Right cardiac atrium (tissue), 5 donors: ENCODE data around the gene WDR5. TPM values are rescaled to one million over a fixed set of nuclear protein-coding genes. Genes with fewer than 3 reads are reported as not detected.

Experiments used
- ATAC-seq, 2 donors: fragments of 200-7000 bp; cut with Tn5 transposase; one replicate each; pipeline versions ENCODE4 v1.8.0 to v1.9.1; 2020; ENCODE audit warnings: moderate library complexity in 2 of 2, mild to moderate bottlenecking in 1 of 2
- DNase-seq, 3 donors: peaks; one replicate each; pipeline ENCODE4 v3.0.0-alpha.2; 2020
- H3K27ac ChIP-seq: one replicate; pipeline ENCODE4 v1.5.1; 2013; ENCODE audit warnings: mild to moderate bottlenecking, low read length, control low read depth, moderate library complexity
- H3K27me3 ChIP-seq: one replicate; pipeline ENCODE4 v1.6.1; 2013; ENCODE audit not compliant: control insufficient read depth, insufficient read depth
- H3K4me1 ChIP-seq: one replicate; pipeline ENCODE4 v1.6.1; 2013; ENCODE audit warnings: low read length; ENCODE audit not compliant: control insufficient read depth, insufficient read depth
- H3K4me3 ChIP-seq: one replicate; pipeline ENCODE4 v1.5.1; 2013; ENCODE audit warnings: low read length, control low read depth
- H3K9me3 ChIP-seq: one replicate; pipeline ENCODE4 v1.6.1; 2013; ENCODE audit warnings: low read length; ENCODE audit not compliant: control insufficient read depth
- WGBS: extraction: QIAGEN DNeasy Blood & Tissue Kit; methylation state at CpG from one replicate; pipeline ENCODE4 v1.1.7; 2013; 5-methylcytosine and 5-hydroxymethylcytosine counted together
- intact Hi-C, 4 donors: fragments of 100-400 bp; cut with DNase I; formaldehyde crosslinking; loops; one replicate each; pipeline versions ENCODE4 v1.11.0 to v1.14.0; 2022 to 2023
- polyA plus RNA-seq: library from polyadenylated mRNA; stranded (reverse); fragments of 200-250 nt; gene quantifications from one replicate; pipeline ENCODE4 v1.2.3, GENCODE V29; 2013
- total RNA-seq, 4 donors: library from RNA; stranded (reverse); fragmentation: NEBNext Ultra II Directional; extraction: Animal tissue kit (Norgen Biotek cat#: 25700); gene quantifications; one replicate each; pipeline ENCODE4 v1.2.1, GENCODE V29; 2021
- donor health status: healthy with polysubstance abuse.
- donor health status: DM: no; HTN: yes; CAD: no.
- donor health status: DM: no; HTN: no; CAD: no.
- donor health status: DM: no; HTN: yes; CAD: no; lungs with severe emphysema.
- donor health status: DM: yes; HTN: yes; CAD: no.

The WDR5 gene
- total and polyA plus RNA-seq, 5 donors, result 13.3 to 18.3 (median 17.4) TPM

DNA sequence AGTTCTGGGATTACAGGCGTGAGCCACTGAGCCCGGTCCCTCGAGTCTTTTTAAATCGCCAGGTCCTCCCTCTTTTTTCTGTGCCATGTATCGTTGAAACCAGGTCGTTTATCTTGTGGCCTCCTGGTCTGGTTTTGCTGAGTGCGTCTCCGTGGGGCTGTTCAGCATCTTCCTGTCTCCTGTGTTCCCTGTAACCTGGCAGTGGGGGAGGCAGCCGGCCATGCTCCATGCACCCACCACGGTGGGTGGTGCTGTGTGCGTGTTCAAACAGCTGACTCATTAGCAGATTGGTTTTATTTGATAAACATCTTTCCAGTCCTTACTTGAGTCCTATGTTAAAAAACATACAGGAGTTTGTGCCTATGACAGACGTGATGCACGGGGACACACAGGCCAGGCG is 25.8 kb downstream of the WDR5 start:
- H3K9me3 ChIP-seq, result no peaks in the 10 kb centered on the region
- intact Hi-C loops, result no loop called here
- H3K4me3 ChIP-seq, result no peak overlapping the region
- peaks cover 3% of the 10 kb centered on the region for H3K4me1 ChIP-seq
- ATAC-seq, result no peak
- no peaks in the 10 kb centered on the region for H3K27me3 ChIP-seq
- 87% methylated on average over 14 of the region's 14 CpGs for WGBS
- DNase-seq, result peak in 2 of 3 donors; percentile 33 to 39
- H3K27ac ChIP-seq, result no peak overlapping the region

DNA sequence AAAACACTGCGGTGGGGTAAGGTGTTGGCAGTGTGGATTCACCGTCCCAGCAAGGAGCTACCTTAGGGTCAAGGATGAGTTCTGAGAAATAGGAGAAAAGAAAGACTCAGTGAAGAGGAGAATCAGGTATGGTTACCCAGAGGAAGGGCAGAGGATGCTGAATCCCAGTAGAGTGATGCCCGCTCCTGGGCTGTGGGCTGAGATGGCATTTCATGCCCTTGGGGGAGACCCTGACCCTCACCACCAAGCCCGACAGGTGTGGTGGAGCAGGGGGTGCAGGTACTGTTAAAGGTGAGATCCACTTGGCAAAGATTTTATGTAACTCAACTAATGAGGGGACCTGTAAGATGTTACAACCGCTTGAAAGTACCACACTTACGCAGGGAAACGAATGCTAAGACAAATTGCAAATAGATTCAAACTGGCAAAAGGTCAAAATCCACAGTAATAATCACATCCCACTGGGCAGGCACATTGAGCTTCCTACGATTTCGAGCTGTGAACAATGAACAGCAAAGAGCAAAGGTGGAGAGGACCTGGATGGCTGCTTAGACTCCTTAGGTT is 26.4 kb downstream of the WDR5 start:
- no peaks in the 10 kb centered on the region for H3K27me3 ChIP-seq
- H3K4me1 ChIP-seq, result peaks cover 3% of the 10 kb centered on the region
- DNase-seq (peak in 2 of 3 donors; percentile 32 to 48), ATAC-seq (no peak)
- H3K27ac ChIP-seq, result no peak overlapping the region
- no peaks in the 10 kb centered on the region for H3K9me3 ChIP-seq
- 96% methylated on average over 9 of the region's 9 CpGs for WGBS
- intact Hi-C loops, result no loop called here
- H3K4me3 ChIP-seq, result no peak overlapping the region

DNA sequence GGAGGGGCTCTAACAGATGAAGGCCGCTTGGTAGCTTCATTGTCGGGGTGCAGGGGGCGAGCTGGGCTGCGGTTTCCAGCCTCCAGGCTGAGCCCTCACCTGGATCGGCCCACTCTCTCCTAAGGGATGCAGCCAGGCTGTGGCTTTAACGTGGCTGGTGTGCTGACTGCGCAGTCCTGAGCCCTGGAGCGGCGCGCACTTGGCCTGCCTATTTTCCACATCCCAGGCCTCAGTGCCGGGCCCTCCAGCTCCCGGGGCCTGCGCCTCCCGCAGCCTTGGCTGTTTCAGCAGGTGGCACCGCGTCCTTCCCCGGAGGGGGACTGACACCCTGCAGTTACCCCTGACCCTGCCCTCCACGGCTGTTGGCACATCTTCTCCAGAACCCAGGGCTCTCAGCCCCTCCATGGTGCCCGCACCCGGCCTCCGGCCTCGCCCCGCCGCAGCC is 27.1 kb downstream of the WDR5 start:
- Histone ChIP-seq H3K27ac (no peak overlapping the region), H3K27me3 (no peaks in the 10 kb centered on the region), H3K4me3 (no peak overlapping the region), H3K4me1 (peaks cover 3% of the 10 kb centered on the region), H3K9me3 (no peaks in the 10 kb centered on the region)
- peak in 2 of 3 donors; percentile 38 to 73 for DNase-seq
- intact Hi-C loops, result no loop called here
- WGBS, result 43% methylated on average over 24 of the region's 24 CpGs
- peak in 1 of 2 donors; percentile 1 for ATAC-seq

DNA sequence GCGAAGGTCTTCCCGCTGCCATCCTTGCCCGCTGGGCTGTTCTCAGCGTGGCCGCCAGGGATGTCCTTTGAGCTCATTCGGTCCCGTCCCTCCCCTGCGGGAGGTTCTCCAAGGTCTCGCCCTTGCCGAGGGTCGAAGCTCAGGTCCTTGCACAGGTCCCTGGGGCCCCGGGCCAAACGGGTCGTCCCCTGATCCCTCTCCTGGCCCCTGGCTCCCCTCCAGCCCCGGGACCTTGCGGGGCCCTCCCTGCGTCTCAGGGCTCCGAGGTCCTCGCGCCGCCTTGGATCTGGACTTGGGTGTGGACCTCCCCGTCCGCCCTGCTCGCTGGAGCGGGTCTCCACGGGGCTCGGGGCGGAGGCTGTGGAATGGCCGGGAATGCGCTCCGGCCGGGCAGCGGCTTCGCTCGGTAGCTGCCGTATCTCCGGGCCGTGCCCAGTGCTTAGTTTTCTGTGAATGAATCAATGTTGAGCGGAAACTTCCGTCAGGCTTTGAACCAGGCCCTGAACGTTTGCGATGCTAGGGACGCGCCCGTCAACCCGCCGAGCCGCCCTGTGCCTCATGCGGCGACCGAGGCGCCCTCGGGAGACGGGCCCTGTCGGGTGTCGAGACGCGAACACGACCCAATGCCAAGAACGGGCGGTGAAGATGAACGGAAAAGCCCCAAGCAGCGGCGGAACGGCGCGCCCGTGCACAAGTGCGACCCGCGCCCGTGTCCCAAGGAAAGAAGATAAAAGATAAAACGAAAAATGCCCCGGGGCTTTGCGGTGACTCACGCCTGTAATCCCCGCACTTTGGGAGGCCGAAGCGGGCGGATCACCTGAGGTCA is 27.7 kb downstream of the WDR5 start:
- no peak overlapping the region for H3K27ac ChIP-seq
- ATAC-seq, result peak in 1 of 2 donors; percentile 27
- no peaks in the 10 kb centered on the region for H3K9me3 ChIP-seq
- peaks cover 3% of the 10 kb centered on the region for H3K4me1 ChIP-seq
- under 1% methylated on average over 80 of the region's 80 CpGs for WGBS
- no peaks in the 10 kb centered on the region for H3K27me3 ChIP-seq
- DNase-seq, result peak; percentile 77 to 90 (median 88)
- no peak overlapping the region for H3K4me3 ChIP-seq
- intact Hi-C loops, result no loop called here

DNA sequence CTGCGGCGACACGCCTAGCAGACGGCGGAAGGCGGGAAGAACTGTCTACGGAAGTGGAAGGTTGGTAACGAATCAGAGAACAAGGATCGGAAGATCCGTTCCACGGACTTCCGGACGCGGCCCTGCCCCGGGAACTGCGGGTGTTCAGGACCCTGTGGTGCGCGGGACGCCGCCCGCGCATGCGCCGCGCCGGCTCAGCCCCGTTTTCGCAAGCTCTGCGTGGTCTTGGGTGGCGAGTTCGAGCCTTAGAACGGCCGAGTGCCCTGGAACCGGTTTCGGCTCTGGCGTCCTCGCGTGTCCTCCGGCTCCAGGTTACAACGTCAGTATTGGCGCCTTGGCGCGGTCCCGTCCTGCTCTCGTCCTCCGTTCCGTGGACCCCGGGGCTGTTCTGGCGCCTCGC is 29.0 kb downstream of the WDR5 start:
- ATAC-seq, result no peak
- no peaks in the 10 kb centered on the region for H3K27me3 ChIP-seq
- peaks cover 3% of the 10 kb centered on the region for H3K4me1 ChIP-seq
- intact Hi-C loops, result loop anchor here in 1 of 4 donors (5.0 kb wide), 1 partner anchor 167 kb away; no protein-coding TSS in a partner anchor
- no peak overlapping the region for H3K4me3 ChIP-seq
- H3K27ac ChIP-seq, result no peak overlapping the region
- H3K9me3 ChIP-seq, result no peaks in the 10 kb centered on the region
- no peak for DNase-seq
- under 1% methylated on average over 50 of the region's 50 CpGs for WGBS

DNA sequence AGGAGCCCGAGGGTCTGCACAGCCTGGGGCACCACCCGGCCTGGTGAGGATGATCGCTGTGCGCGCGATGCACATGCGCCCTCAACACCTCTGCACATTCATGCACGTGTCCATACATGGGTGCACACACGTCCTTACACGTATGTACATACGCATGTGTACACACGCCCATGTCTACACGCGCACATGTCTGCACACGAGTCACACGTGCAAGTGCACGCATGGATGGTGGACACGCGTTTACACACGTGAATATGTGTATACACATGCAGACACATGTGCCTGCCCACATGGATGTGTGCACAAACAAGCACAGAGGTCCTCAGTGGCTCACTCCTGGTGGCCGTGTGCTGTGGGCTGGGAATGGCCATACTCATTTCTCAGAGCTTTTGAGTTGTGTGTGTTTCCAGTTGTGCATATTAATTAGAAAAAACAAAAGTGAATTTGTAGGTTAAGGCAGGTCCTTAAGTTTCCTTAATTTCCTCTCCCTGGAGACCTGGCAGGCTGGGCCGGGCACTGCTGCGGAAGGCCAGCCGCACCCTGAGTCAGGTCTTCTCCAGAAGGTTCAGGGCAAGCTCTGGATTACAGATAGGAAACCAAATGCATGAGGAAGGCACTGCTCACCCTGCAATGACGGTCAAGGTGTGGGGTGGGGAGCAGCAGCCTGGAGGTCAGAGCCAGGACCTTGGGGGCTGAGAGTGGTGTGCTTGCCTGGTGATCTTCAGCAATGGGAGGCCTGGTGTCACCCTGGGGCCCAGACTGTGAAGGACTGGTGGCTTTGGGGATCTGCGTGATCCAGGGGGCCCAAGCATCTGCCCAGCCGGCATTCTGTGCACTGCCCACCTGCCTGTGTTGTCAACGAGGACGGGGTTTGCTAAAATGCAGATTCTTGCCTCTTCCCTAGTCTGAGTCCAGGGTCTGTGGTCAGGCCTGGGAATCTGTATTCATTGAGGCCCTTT is 29.8 kb downstream of the WDR5 start:
- H3K4me3 ChIP-seq, result no peak overlapping the region
- no peak for ATAC-seq
- intact Hi-C loops, result loop anchor here in 1 of 4 donors (5.0 kb wide), 1 partner anchor 167 kb away; no protein-coding TSS in a partner anchor
- H3K9me3 ChIP-seq, result no peaks in the 10 kb centered on the region
- 41% methylated on average over 29 of the region's 29 CpGs for WGBS
- no peak overlapping the region for H3K27ac ChIP-seq
- H3K4me1 ChIP-seq, result peaks cover 3% of the 10 kb centered on the region
- peak in 2 of 3 donors; percentile 76 to 79 for DNase-seq
- H3K27me3 ChIP-seq, result no peaks in the 10 kb centered on the region

DNA sequence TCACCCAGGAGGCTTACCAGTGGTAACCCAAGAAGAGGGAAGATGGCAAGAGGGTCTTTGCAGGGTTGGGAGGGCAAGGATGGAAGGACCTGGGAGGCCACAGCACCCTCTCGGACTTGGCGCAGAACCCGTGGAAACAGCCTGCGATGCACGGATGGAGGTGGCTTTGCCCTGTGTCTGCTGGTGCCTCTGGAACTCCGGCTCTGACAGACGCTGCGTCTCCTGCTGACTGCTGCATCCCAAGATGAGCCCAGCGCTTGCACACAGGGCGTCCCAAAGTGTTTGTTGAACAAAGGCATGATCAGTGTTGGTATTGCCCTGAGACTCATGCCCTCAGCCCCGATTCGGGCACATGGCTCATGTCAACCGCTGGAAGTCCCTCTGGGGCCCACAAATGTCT is 30.5 kb downstream of the WDR5 start:
- Histone ChIP-seq H3K27me3 (no peaks in the 10 kb centered on the region), H3K4me1 (peaks cover 3% of the 10 kb centered on the region), H3K9me3 (no peaks in the 10 kb centered on the region), H3K27ac (no peak overlapping the region), H3K4me3 (no peak overlapping the region)
- ATAC-seq, result no peak
- peak in 1 of 3 donors; percentile 60 for DNase-seq
- 96% methylated on average over 13 of the region's 13 CpGs for whole genome bisulfite sequencing
- intact Hi-C loops, result loop anchor here in 1 of 4 donors (5.0 kb wide), 1 partner anchor 166 kb away; no protein-coding TSS in a partner anchor

DNA sequence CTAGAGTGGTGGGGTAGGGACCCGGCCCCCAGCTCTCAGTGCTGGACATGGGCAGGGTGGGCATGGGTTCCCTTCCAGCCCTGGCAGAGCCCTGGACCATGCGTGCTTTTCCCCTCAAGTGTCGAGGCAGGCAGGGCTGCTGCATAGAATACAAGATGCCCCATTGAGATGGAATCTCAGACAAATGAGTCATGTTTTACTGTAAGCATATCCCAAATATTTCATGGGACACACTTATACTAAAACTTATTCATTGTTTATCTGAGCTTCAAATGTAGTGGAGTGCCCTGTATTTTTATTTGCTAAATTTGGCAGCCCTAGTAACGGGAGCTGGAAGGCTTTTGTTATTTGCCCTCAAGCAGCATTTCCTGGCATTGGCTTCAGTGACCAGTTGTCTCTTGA is 31.6 kb downstream of the WDR5 start:
- 66% methylated on average over 4 of the region's 4 CpGs for WGBS
- no peaks in the 10 kb centered on the region for H3K27me3 ChIP-seq
- DNase-seq (no peak), ATAC-seq (no peak)
- H3K4me1 ChIP-seq, result peaks cover 3% of the 10 kb centered on the region
- no peak overlapping the region for H3K4me3 ChIP-seq
- no peak overlapping the region for H3K27ac ChIP-seq
- intact Hi-C loops, result loop anchor here in 1 of 4 donors (5.0 kb wide), 1 partner anchor 165 kb away; no protein-coding TSS in a partner anchor
- H3K9me3 ChIP-seq, result no peaks in the 10 kb centered on the region

DNA sequence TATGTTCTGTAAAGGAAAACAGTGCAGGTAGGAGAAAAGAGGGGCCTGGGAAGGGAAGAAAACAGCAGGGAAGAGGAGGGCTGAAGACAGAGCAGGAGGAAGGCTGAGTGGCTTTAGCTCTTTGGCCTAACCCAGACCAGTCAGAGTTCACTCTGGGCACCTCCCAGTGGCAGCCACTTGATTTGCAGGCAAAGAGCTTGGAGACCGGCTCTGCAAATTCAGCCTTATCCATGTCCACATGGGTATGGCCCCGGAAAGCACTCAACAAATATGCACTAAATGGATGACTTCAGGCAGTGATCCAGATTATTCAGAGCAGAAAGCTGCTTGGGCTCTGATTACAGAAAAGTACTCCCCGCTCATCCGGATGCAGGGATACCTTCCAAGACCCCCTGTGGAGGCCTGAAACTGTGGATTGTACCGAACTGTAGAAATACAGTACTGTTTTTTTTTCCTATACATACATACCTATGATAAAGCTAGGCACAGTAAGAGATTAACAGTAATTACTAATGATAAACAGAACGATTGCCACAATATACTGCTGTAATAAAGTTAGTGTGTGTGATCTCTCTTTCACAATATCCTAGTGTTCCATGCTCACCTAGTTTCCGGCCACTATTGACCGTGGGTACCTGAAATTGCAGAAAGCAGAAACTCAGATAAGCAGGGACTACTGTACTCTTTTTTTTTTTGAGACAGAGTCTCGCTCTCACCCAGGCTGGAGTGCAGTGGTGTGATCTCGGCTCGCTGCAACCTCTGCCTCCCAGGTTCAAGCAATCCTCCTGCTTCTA is 33.1 kb downstream of the WDR5 start:
- H3K4me1 ChIP-seq, result peaks cover 3% of the 10 kb centered on the region
- DNase-seq (no peak), ATAC-seq (no peak)
- WGBS, result 84% methylated on average over 11 of the region's 11 CpGs
- H3K27me3 ChIP-seq, result no peaks in the 10 kb centered on the region
- H3K27ac ChIP-seq, result no peak overlapping the region
- intact Hi-C loops, result loop anchor here in 1 of 4 donors (5.0 kb wide), 1 partner anchor 163 kb away; no protein-coding TSS in a partner anchor
- H3K4me3 ChIP-seq, result no peak overlapping the region
- no peaks in the 10 kb centered on the region for H3K9me3 ChIP-seq
